Activated naive CD8-positive, alpha-beta T cell treated with anti-CD3 and anti-CD28 coated beads, Interleukin-2, amount 50 U/mL, for 16 hours (primary cell): Measurements from ENCODE around the gene SFMBT2.
"Not testable (repeated sequence)": the region's sequence is repeated elsewhere in the genome, so short reads cannot be mapped to it uniquely, and the experiment has no call there.

Experiments
- DNase-seq: peaks from one replicate; pipeline ENCODE4 v3.0.0-alpha.2; 2020; ENCODE audit warnings: low read depth, low spot score

The SFMBT2 gene

DNA sequence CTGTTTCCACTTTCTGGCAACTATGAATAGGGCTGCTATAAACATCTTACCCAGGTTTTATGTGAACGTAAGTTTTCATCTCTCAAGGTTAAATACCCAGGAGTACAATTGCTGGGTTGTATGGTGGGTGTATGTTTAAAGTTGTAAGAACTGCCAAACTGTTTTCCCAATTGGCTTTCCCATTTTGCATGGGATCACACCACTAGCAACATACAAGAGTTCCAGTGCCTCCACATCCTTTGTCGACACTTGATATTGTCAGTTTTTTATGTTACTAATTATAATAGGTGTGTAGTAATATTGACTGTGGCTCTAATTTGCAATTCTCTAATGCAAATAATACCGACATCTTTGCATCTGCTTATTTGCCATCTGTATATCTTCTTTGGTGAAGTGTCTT is 82.9 kb downstream of the SFMBT2 start:
- DNase-seq: no peak

DNA sequence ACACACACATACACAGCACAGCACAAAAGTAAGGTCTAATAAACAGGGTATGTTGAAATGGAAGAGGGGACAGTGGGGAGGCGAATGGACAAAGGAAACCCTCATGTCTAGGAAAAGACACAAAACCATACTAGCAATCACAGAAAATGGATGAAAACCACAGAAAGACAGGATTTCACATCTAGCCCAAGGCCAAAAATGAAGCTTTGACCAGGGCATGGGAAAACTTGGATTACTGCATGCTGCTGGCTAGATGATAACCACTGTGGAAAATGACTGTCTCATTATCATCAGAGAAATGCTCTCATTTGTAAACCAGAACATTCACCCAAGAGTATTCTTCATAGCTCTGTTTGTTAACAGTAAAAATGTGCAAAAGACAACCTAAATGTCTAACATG is 88.2 kb downstream of the SFMBT2 start:
- DNase-seq: no peak

GRCh38 chr10:7320072-7320471 is 90.8 kb downstream of the SFMBT2 start:
- no peak for DNase-seq

- DNase-seq: no peak
These were observed 91.2 kb downstream of the SFMBT2 start for GRCh38 chr10:7319632-7320031.

DNA sequence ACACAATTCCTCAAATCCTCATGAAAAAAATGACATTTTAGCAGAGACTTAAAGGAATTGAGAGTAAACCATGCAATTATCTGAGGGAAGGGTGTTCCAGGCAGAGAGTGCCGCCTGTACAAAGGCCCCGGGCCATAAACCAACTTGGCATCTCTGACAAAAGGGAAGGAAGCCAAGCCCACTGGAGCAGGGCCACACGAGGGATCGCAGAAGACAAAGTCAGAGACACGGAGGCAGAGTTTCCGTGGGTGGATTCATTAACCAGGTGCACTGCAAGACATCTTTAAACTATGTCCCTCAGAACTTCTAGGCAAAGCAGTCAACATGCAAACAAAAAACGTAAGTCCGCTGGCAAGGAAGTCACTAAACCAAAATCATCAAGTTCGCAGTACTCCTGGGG is 92.0 kb downstream of the SFMBT2 start:
- DNase-seq: no peak

GRCh38 chr10:7317786-7318446 is 92.9 kb downstream of the SFMBT2 start:
- DNase-seq: no peak

GRCh38 chr10:7316839-7317238 is 94.0 kb downstream of the SFMBT2 start:
- no peak for DNase-seq

DNA sequence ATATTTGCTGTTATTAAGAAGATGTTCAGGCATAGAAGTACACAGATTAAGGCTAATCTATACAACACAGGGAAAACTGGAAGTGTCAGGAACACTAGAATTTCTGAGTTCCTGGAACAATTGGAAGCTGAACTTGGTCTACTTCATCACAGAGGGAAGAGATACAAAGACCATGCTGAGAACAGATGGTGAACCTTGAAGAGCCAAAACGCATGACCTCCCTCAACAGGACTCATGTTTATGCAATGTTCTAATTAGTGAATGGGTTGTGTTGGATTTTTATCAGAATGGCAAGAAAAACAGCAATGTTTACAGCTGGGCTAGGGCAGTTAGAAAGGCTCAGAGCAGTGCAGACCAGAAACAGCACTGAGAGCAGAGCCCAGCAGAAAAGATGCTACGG is 94.9 kb downstream of the SFMBT2 start:
- no peak for DNase-seq

DNA sequence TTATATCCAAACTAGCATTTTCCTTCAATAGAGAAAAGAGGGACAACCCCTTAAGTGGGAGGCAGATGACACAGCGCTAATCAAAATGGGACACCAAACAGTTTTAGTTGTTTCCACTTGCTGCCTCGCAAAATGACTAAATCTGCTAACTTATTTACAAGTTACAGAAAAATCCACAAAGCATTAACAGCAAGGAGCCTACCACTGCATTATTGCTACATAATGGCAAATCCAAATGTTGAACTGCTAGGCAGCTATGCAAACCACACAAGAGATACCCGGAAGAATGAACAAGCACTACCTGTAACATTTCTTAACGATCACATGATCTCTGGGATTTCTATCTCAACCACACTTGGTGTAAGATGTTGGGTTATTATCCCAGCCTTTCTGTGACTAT is 96.7 kb downstream of the SFMBT2 start:
- no peak for DNase-seq

DNA sequence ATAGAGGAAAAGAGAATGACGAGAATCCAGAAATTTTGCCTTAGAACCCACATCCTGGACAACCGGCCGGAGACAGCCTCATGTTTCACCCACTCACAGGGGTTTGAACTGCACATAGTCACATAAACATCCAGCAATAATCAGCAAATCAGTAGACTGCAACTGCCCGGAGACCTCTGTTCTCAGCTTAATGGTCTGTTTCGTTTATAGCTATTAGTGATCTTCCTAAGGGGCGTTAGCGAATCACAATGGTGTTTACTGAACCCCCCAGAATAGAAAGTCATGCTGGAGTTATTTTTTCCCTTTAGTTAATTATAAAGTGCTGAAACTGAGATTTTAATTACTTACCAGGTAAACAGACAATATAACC is 98.4 kb downstream of the SFMBT2 start:
- DNase-seq: no peak

DNA sequence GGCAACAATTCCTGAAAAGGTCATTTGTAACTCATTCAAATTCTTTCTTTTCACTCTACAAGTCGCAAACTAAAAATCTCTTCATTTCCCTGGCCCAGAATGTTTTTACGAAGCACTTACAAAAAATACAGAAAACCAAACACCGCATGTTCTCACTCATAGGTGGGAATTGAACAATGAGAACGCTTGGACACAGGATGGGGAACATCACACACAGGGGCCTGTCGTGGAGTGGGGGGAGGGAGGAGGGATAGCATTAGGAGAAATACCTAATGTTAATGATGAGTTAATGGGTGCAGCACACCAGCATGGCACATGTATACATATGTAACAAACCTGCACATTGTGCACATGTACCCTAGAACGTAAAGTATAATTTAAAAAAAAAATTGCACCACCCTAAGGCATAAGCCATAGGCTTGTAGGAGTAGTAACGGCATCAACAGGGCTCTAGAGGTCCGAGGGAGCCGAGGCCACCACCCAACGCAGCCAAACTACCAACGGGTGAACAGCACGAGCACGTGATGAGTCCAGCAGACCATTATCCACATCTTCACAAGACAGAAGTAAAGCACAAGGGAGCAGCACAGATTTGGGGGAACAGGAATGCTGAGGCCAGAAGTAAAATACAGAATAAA is 98.9 kb downstream of the SFMBT2 start:
- not testable (repeated sequence) for DNase-seq

- DNase-seq: no peak
These were observed 99.5 kb downstream of the SFMBT2 start for GRCh38 chr10:7311218-7311849.

- DNase-seq: no peak
These were observed 100.8 kb downstream of the SFMBT2 start for GRCh38 chr10:7310076-7310475.

DNA sequence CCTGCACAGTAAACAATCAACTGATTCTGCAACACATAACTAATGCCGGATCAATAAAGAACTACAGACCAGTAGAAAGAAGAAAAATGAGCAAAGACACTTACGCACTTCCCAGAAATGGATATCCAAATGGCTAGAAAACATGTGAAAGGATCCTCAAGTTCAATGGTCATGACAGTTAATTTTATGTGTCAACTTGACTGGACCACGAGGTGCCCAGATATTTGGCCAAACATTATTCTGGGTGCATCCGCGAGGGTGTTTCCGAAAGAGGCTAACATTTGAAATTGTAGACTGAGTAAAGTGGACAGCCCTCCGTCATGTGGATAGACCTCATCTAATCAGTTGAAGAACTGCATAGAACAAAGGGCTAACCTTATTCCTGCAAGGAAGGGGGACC is 102.0 kb downstream of the SFMBT2 start:
- no peak for DNase-seq

DNA sequence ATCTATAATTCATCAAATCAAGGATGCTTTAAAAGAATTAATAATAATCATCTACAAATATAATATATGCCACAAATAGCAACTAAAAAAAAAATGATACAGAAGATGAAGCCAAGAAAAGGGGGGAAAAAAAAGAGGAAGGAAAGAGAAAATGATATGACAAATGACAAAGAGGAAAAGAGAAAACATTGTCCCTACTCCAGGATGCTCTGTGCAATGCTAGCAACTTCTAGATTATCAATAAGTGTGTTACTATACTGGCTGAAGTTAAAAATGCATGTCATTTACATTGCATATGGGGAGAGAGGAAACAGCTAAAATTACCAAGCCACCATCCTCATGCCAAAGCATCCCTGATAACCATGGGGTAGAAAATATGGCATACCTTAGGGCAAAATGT is 104.2 kb downstream of the SFMBT2 start:
- no peak for DNase-seq

- no peak for DNase-seq
These were observed 104.7 kb downstream of the SFMBT2 start for GRCh38 chr10:7306147-7306546.

- DNase-seq: no peak
These were observed 105.8 kb downstream of the SFMBT2 start for GRCh38 chr10:7305053-7305452.

DNA sequence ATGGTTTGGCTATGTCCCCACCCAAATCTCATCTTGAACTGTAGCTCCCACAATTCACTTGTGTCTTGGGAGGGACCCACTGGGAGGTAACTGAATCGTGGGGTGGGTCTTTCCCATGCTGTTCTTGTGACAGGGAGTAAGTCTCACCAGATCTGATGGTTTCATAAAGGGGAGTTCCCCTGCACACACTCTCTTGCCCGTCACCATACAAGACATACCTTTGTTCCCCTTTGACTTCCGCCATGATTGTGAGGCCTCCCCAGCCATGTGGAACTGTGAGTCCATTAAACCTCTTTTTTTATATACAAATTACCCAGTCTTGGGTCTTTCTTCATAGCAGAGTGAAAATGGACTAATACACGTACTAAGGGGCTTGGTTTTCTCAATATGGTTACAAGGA is 106.7 kb downstream of the SFMBT2 start:
- no peak for DNase-seq

- no peak for DNase-seq
These were observed 107.8 kb downstream of the SFMBT2 start for GRCh38 chr10:7302930-7303557.

GRCh38 chr10:7302392-7302906 is 108.4 kb downstream of the SFMBT2 start:
- DNase-seq: no peak

DNA sequence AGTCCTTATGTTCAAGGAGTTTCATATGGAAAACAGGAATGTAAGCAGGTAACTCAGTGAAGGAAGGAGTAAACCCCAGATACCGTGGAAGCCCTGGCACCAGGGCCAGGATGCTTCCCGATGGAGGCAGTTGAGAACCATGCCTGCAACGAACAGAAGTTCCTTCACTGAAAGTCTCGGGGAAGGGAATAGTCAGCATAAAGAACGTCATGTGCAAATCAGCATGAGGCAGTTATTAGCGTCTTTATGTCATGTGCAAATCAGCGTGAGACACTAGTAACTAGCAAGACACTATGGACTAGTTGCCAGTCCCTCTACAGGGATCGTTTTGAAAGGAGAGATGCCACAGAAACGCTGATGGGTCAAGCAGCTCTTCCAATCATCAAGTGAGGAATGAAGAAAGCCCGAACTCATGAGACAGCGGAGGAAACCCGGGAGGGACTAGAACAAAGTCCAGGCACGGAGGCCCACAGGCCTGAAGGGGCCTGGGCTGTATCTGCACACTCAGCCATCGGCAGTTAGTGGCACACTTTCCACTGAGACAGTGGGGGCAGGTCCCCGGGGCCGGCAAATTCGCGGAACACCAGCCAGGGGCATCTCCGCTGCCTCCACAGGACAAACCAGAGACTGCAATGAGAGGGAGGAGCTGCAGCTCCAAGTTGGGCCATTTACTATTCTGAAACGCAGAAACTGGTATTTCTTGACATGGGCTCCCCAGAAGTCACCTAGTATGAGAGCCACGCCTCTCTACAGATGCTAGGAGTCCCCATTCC is 109.6 kb downstream of the SFMBT2 start:
- no peak for DNase-seq
